ENCODE results near the gene UPF3A.

UPF3A gene

DNA sequence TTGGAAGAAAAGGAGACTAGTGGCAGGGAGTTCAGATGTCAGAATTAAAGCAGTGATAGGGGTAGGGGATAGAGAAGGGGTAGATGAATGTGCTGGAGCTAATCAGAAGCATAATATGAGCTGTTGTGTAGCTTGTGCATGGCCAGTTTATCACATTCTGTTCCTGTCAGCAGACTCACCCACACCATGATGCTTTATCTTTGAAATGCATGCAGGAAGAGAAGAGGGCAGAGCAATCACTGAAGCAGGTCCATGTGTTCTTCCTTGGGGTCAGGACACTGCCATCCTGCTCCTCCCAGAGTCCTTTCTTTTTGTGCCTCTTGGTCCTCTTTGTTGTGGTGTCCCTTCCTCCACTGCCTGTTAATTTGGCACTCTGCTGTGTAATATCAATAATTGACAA is 38.7 kb downstream of the UPF3A start:
- Histone ChIP-seq H3K79me2 (ENCODE audit: insufficient read depth, low read length) (peaks cover 76% of the 10 kb centered on the region), H3K27ac (ENCODE audit: low read depth, low read length, poor library complexity, severe bottlenecking) (no peak overlapping the region)

DNA sequence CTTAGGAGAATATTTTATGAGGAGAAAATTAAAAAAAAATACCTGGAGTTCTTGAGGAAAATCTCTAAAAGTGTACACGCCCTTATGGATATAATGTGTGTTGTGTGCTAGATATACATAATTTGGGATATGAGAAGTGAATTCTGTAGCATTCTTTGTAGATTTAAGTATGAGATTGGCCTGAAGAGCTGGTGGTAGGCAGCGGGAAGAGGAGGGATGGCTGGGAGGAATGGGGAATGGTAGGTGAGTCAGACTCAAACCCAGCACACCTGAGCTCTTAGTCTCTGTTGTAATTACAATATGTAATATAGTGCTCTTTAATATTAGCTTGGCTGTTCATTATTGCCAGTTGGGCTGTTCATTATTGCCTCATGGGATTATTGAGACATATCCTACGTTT is 39.9 kb downstream of the UPF3A start:
- H3K4me2 ChIP-seq (ENCODE audit: low read length) = no peak overlapping the region
- peaks cover 96% of the 10 kb centered on the region for H3K36me3 ChIP-seq (ENCODE audit: insufficient read depth, low read length)
- peaks cover 72% of the 10 kb centered on the region for H3K79me2 ChIP-seq (ENCODE audit: insufficient read depth, low read length)
- no peaks in the 10 kb centered on the region for H3K9me2 ChIP-seq (ENCODE audit: low read depth, low read length)
- no peak for TF ChIP-seq EZH2 (IDR thresholded peaks at IDR 0.05; ENCODE audit: borderline replicate concordance, low read length)
- TF ChIP-seq, protein P1, sequence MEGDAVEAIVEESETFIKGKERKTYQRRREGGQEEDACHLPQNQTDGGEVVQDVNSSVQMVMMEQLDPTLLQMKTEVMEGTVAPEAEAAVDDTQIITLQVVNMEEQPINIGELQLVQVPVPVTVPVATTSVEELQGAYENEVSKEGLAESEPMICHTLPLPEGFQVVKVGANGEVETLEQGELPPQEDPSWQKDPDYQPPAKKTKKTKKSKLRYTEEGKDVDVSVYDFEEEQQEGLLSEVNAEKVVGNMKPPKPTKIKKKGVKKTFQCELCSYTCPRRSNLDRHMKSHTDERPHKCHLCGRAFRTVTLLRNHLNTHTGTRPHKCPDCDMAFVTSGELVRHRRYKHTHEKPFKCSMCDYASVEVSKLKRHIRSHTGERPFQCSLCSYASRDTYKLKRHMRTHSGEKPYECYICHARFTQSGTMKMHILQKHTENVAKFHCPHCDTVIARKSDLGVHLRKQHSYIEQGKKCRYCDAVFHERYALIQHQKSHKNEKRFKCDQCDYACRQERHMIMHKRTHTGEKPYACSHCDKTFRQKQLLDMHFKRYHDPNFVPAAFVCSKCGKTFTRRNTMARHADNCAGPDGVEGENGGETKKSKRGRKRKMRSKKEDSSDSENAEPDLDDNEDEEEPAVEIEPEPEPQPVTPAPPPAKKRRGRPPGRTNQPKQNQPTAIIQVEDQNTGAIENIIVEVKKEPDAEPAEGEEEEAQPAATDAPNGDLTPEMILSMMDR (IDR thresholded peaks at IDR 0.05; ENCODE audit: low read length) = no peak
- H2AFZ ChIP-seq (ENCODE audit: low read length) = no peak overlapping the region
- H3K4me3 ChIP-seq (ENCODE audit: low read depth, low read length, poor library complexity, severe bottlenecking) = no peak overlapping the region
- H3K9me3 ChIP-seq (ENCODE audit: low read length) = no peaks in the 10 kb centered on the region
- H3K4me1 ChIP-seq (ENCODE audit: insufficient read depth, low read length, severe bottlenecking) = peaks cover 46% of the 10 kb centered on the region
- H3F3A ChIP-seq (ENCODE audit: insufficient read depth, low read length) = no peaks in the 10 kb centered on the region
- no peak overlapping the region for H3K9ac ChIP-seq (ENCODE audit: low read length)
- no peaks in the 10 kb centered on the region for H3K27me3 ChIP-seq (ENCODE audit: insufficient read depth, low read length)
- no peak overlapping the region for H3K27ac ChIP-seq (ENCODE audit: low read depth, low read length, poor library complexity, severe bottlenecking)
- H4K20me1 ChIP-seq (ENCODE audit: insufficient read depth, low read length) = 0 out of 2 replicates have a peak, but pooled peaks cover 4% of the 10 kb centered on the region

More for the DNA sequence above, 38.7 kb downstream of the UPF3A start:
- Histone ChIP-seq H3K9me2 (ENCODE audit: low read depth, low read length) (no peaks in the 10 kb centered on the region), H3K27me3 (ENCODE audit: insufficient read depth, low read length) (no peaks in the 10 kb centered on the region), H3K4me1 (ENCODE audit: insufficient read depth, low read length, severe bottlenecking) (peaks cover 47% of the 10 kb centered on the region), H3K4me2 (ENCODE audit: low read length) (0 out of 2 replicates have a peak overlapping the region, but pooled peaks have one; percentile 20), H3K9me3 (ENCODE audit: low read length) (no peaks in the 10 kb centered on the region), H2AFZ (ENCODE audit: low read length) (no peak overlapping the region), H3K36me3 (ENCODE audit: insufficient read depth, low read length) (peaks cover 93% of the 10 kb centered on the region), H3F3A (ENCODE audit: insufficient read depth, low read length) (no peaks in the 10 kb centered on the region), H3K4me3 (ENCODE audit: low read depth, low read length, poor library complexity, severe bottlenecking) (no peak overlapping the region), H4K20me1 (ENCODE audit: insufficient read depth, low read length) (0 out of 2 replicates have a peak, but pooled peaks cover 4% of the 10 kb centered on the region), H3K9ac (ENCODE audit: low read length) (no peak overlapping the region)
- no peak for TF ChIP-seq EZH2 (IDR thresholded peaks at IDR 0.05; ENCODE audit: borderline replicate concordance, low read length)

DNA sequence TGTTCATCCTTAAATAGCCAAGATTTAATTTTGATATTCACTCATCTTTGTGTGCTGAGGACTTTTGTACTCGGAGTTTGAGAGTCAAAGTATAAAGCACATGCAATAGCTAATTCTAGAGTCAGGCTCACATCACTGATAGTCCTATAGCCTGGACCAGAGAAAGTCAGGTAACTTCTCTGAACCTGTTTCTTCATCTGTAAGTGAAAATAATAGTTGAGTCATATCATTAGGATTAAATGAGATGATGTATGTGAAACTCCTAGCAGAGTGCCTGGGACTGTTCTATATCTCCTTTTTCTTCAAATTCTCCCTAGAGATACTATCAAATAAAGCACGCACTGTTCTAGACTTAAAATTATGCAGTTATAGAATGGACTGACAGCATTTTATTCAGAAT is 41.9 kb downstream of the UPF3A start:
- no peak overlapping the region for H3K4me3 ChIP-seq (ENCODE audit: low read depth, low read length, poor library complexity, severe bottlenecking)
- no peak overlapping the region for H3K9ac ChIP-seq (ENCODE audit: low read length)
- no peaks in the 10 kb centered on the region for H3F3A ChIP-seq (ENCODE audit: insufficient read depth, low read length)
- H3K9me3 ChIP-seq (ENCODE audit: low read length) = no peaks in the 10 kb centered on the region
- peaks cover 25% of the 10 kb centered on the region for H3K4me1 ChIP-seq (ENCODE audit: insufficient read depth, low read length, severe bottlenecking)
- no peak overlapping the region for H3K4me2 ChIP-seq (ENCODE audit: low read length)
- TF ChIP-seq, protein P1 (IDR thresholded peaks at IDR 0.05; ENCODE audit: low read length) = no peak
- no peak for TF ChIP-seq EZH2 (IDR thresholded peaks at IDR 0.05; ENCODE audit: borderline replicate concordance, low read length)
- H2AFZ ChIP-seq (ENCODE audit: low read length) = no peak overlapping the region
- H4K20me1 ChIP-seq (ENCODE audit: insufficient read depth, low read length) = 0 out of 2 replicates have a peak, but pooled peaks cover 4% of the 10 kb centered on the region
- H3K79me2 ChIP-seq (ENCODE audit: insufficient read depth, low read length) = peaks cover 51% of the 10 kb centered on the region
- H3K9me2 ChIP-seq (ENCODE audit: low read depth, low read length) = no peaks in the 10 kb centered on the region
- no peak overlapping the region for H3K27ac ChIP-seq (ENCODE audit: low read depth, low read length, poor library complexity, severe bottlenecking)
- no peaks in the 10 kb centered on the region for H3K27me3 ChIP-seq (ENCODE audit: insufficient read depth, low read length)
- peaks cover 97% of the 10 kb centered on the region for H3K36me3 ChIP-seq (ENCODE audit: insufficient read depth, low read length)

DNA sequence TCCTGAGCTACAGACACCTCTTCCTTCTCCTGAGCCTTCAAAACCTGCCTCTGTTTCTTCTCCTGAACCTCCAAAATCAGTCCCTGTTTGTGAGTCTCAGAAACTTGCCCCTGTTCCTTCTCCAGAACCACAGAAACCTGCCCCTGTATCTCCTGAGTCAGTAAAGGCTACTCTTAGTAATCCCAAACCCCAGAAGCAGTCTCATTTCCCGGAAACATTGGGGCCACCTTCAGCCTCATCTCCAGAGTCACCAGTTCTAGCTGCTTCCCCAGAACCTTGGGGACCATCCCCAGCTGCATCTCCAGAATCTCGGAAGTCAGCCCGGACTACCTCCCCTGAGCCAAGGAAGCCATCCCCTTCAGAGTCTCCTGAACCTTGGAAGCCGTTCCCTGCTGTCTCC is 42.9 kb downstream of the UPF3A start:
- no peak overlapping the region for H3K4me2 ChIP-seq (ENCODE audit: low read length)
- H4K20me1 ChIP-seq (ENCODE audit: insufficient read depth, low read length) = 0 out of 2 replicates have a peak, but pooled peaks cover 2% of the 10 kb centered on the region
- no peak overlapping the region for H3K9ac ChIP-seq (ENCODE audit: low read length)
- peaks cover 15% of the 10 kb centered on the region for H3K4me1 ChIP-seq (ENCODE audit: insufficient read depth, low read length, severe bottlenecking)
- H3K36me3 ChIP-seq (ENCODE audit: insufficient read depth, low read length) = peaks cover 97% of the 10 kb centered on the region
- no peak overlapping the region for H2AFZ ChIP-seq (ENCODE audit: low read length)
- TF ChIP-seq EZH2 (IDR thresholded peaks at IDR 0.05; ENCODE audit: borderline replicate concordance, low read length) = no peak
- TF ChIP-seq, protein P1 (IDR thresholded peaks at IDR 0.05; ENCODE audit: low read length) = no peak
- no peaks in the 10 kb centered on the region for H3F3A ChIP-seq (ENCODE audit: insufficient read depth, low read length)
- no peaks in the 10 kb centered on the region for H3K9me2 ChIP-seq (ENCODE audit: low read depth, low read length)
- H3K9me3 ChIP-seq (ENCODE audit: low read length) = no peaks in the 10 kb centered on the region
- H3K27ac ChIP-seq (ENCODE audit: low read depth, low read length, poor library complexity, severe bottlenecking) = no peak overlapping the region
- H3K79me2 ChIP-seq (ENCODE audit: insufficient read depth, low read length) = peaks cover 41% of the 10 kb centered on the region
- no peak overlapping the region for H3K4me3 ChIP-seq (ENCODE audit: low read depth, low read length, poor library complexity, severe bottlenecking)
- H3K27me3 ChIP-seq (ENCODE audit: insufficient read depth, low read length) = no peaks in the 10 kb centered on the region

Data from OCI-LY1 (cell line).